ENCODE measurements around the gene SLC16A13. TPM values are rescaled to one million over a fixed set of nuclear protein-coding genes. Genes with fewer than 3 reads are reported as not detected.

The SLC16A13 gene
- total and polyA plus RNA-seq, 2 donors (not counting 3 experiments of a cell fraction or from before 2014, with no cell fraction given) = 16.8 to 24.7 TPM

GRCh38 chr17:6986676-6987075 lies 49.1 kb upstream of the SLC16A13 start:
- intact Hi-C loops (cut with micrococcal nuclease) = no loop called here
- peak; percentile 21 for FAIRE-seq
- POLR2A ChIA-PET = no interaction called here

More at GRCh38 chr17:6986676-6987075, 49.1 kb upstream of the SLC16A13 start:
- Histone ChIP-seq H2AFZ (ENCODE audit: low read depth, low read length) (no peak overlapping the region), H3K4me1 (ENCODE audit: control insufficient read depth, extremely low read depth, insufficient read depth, low read length) (no peaks in the 10 kb centered on the region), H3K27ac (ENCODE audit: insufficient read depth, low read depth, low read length) (no peak overlapping the region), H3K9me3 (replicated peaks; ENCODE audit: control insufficient read depth, insufficient read depth, low read length) (no peaks in the 10 kb centered on the region), H3K4me3 (replicated peaks in 1 of 3; ENCODE audit: insufficient read depth in 1 of 3, low read depth in 1 of 3, low read length in 3 of 3) (no peak overlapping the region), H4K20me1 (replicated peaks; ENCODE audit: control insufficient read depth, extremely low read depth, insufficient read depth, low read length) (no peaks in the 10 kb centered on the region), H3K79me2 (ENCODE audit: control insufficient read depth, insufficient read depth, low read length) (no peaks in the 10 kb centered on the region), H3K36me3 (ENCODE audit: control insufficient read depth in 2 of 2, extremely low read depth in 1 of 2, insufficient read depth in 2 of 2, low read length in 2 of 2) (no peaks in the 10 kb centered on the region), H3K9me1 (replicated peaks; ENCODE audit: control insufficient read depth, extremely low read depth, insufficient read depth, low read length) (no peaks in the 10 kb centered on the region), H3K9ac (replicated peaks; ENCODE audit: extremely low read depth, insufficient read depth, low read length) (no peak overlapping the region), H3K4me2 (ENCODE audit: insufficient read depth, low read length) (no peak overlapping the region), H3K27me3 (ENCODE audit: control insufficient read depth in 2 of 2, insufficient read depth in 2 of 2, low read length in 2 of 2) (peaks cover 0 to 5% of the 10 kb centered on the region in 2 experiments)
- TF ChIP-seq, protein P1, sequence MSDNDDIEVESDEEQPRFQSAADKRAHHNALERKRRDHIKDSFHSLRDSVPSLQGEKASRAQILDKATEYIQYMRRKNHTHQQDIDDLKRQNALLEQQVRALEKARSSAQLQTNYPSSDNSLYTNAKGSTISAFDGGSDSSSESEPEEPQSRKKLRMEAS (IDR thresholded peaks at IDR 0.05; ENCODE audit: insufficient read depth, insufficient read length) = no peak
- TF ChIP-seq JUN (IDR thresholded peaks at IDR 0.05; ENCODE audit: borderline replicate concordance, insufficient read depth, insufficient read length, low read depth) (no peak), POLR2A (IDR thresholded peaks at IDR 0.05; ENCODE audit: low read depth, low read length) (no peak), GATA2 (IDR thresholded peaks at IDR 0.05; ENCODE audit: insufficient read depth, insufficient read length, low read depth, low read length) (no peak), FOS (IDR thresholded peaks at IDR 0.05; ENCODE audit: borderline replicate concordance, insufficient read depth, low read length) (no peak), MYC (IDR thresholded peaks at IDR 0.05; ENCODE audit: low read depth, low read length) (no peak), EZH2 (IDR thresholded peaks at IDR 0.05; ENCODE audit: borderline replicate concordance, low read depth, low read length, severe bottlenecking) (no peak), POLR2AphosphoS5 (IDR thresholded peaks at IDR 0.05; ENCODE audit: insufficient read depth, low read depth, low read length) (no peak)
- TF ChIP-seq, protein P2, sequence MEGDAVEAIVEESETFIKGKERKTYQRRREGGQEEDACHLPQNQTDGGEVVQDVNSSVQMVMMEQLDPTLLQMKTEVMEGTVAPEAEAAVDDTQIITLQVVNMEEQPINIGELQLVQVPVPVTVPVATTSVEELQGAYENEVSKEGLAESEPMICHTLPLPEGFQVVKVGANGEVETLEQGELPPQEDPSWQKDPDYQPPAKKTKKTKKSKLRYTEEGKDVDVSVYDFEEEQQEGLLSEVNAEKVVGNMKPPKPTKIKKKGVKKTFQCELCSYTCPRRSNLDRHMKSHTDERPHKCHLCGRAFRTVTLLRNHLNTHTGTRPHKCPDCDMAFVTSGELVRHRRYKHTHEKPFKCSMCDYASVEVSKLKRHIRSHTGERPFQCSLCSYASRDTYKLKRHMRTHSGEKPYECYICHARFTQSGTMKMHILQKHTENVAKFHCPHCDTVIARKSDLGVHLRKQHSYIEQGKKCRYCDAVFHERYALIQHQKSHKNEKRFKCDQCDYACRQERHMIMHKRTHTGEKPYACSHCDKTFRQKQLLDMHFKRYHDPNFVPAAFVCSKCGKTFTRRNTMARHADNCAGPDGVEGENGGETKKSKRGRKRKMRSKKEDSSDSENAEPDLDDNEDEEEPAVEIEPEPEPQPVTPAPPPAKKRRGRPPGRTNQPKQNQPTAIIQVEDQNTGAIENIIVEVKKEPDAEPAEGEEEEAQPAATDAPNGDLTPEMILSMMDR (IDR thresholded peaks at IDR 0.05; ENCODE audit: extremely low read depth in 1 of 2, insufficient read depth in 1 of 2, low read depth in 1 of 2, low read length in 2 of 2) = no peak
- dilution Hi-C loops (cut with MboI; ENCODE audit: extremely low pct_ligation_motif_present, low sequenced_read_pairs) = no loop called here
- BruUV-seq (replicated peaks) = no TSS peak
- DNase-seq (ENCODE audit: low read depth, low spot score) = peak; percentile 71
- CTCF ChIA-PET = interaction anchor here (1.4 to 1.9 kb wide), 2 partner anchors 14 to 76 kb away, joined by 3 to 8 read pairs; no protein-coding TSS in a partner anchor
